Astrocyte (in vitro differentiated cells and primary cell): ENCODE results near the gene SDE2.

ENCODE experiments used
- CTCF ChIP-seq: IDR thresholded peaks from 2 replicates; pipeline ENCODE4 v1.5.1; 2011; ENCODE audit warnings: low read depth, mild to moderate bottlenecking, inconsistent platforms, low read length, moderate library complexity; ENCODE audit not compliant: insufficient read depth
- EZH2 ChIP-seq: IDR thresholded peaks from 2 replicates; pipeline ENCODE4 v1.6.1; 2012; ENCODE audit warnings: mild to moderate bottlenecking, low read length, inconsistent platforms; ENCODE audit not compliant: insufficient read depth

- TF ChIP-seq CTCF (peak; percentile 16), EZH2 (no peak)
These were observed 36.6 kb downstream of the SDE2 start for GRCh38 chr1:225962440-225962975.
